Measurements from ENCODE around the gene KLF16. TPM values are rescaled to one million over a fixed set of nuclear protein-coding genes. Genes with fewer than 3 reads are reported as not detected.

The KLF16 gene
- total and polyA plus RNA-seq, 9 of the 15 experiments (the other 6 are each of a cell fraction or from before 2014, with no cell fraction given) = 0.04 to 60.4 (median 6.8) TPM

GRCh38 chr19:1812426-1813191 is 50.8 kb downstream of the KLF16 start (continued):
- TF ChIP-seq ZBTB2 (IDR thresholded peaks at IDR 0.05) (peak; percentile 55; the same call in 1 of the 2 replicates), PATZ1 (CRISPR knock-in tag; IDR thresholded peaks at IDR 0.05; ENCODE audit: borderline replicate concordance) (no peak), CBX5 (IDR thresholded peaks at IDR 0.05; ENCODE audit: borderline replicate concordance, low read depth) (no peak), ZNF253 (CRISPR knock-in tag; conservative IDR thresholded peaks at IDR 0.05) (no peak), HCFC1 (IDR thresholded peaks at IDR 0.05; ENCODE audit: low read depth, low read length) (peak; percentile 6; the same call in 1 of the 2 replicates), ID3 (CRISPR knock-in tag; IDR thresholded peaks at IDR 0.05) (no peak), ID3 (tag; IDR thresholded peaks at IDR 0.05) (no peak), RFX1 (IDR thresholded peaks at IDR 0.05) (no peak), SMAD3 (CRISPR knock-in tag; conservative IDR thresholded peaks at IDR 0.05) (no peak), OTX1 (CRISPR knock-in tag; IDR thresholded peaks at IDR 0.05) (peak; percentile 72; the same call in 1 of the 2 replicates), ZNF133 (CRISPR knock-in tag; IDR thresholded peaks at IDR 0.05) (no peak), LARP7 (IDR thresholded peaks at IDR 0.05) (peak; percentile 73; the same call in 1 of the 2 replicates), RBBP5 (IDR thresholded peaks at IDR 0.05; ENCODE audit: borderline replicate concordance, insufficient read depth, low read length, poor library complexity, severe bottlenecking) (peak; percentile 34), ZNF316 (IDR thresholded peaks at IDR 0.05) (no peak), HDAC1 (IDR thresholded peaks at IDR 0.05) (peak in 1 of 2 experiments; percentile 82; a peak in 2 of 4 replicates), EP300 (IDR thresholded peaks at IDR 0.05; ENCODE audit: low read length) (no peak), ZNF398 (CRISPR knock-in tag; IDR thresholded peaks at IDR 0.05) (no peak), PTTG1 (tag; IDR thresholded peaks at IDR 0.05; ENCODE audit: low read depth) (no peak), HSF4 (CRISPR knock-in tag; IDR thresholded peaks at IDR 0.05; ENCODE audit: borderline replicate concordance) (no peak), NUFIP1 (IDR thresholded peaks at IDR 0.05; ENCODE audit: partially characterized antibody) (no peak), ZNF511 (CRISPR knock-in tag; IDR thresholded peaks at IDR 0.05) (0 out of 2 replicates have a peak, but pooled peaks have one; percentile 42), GABPB2 (CRISPR knock-in tag; conservative IDR thresholded peaks at IDR 0.05) (no peak), NCOA6 (IDR thresholded peaks at IDR 0.05) (no peak), HMG20B (CRISPR knock-in tag; IDR thresholded peaks at IDR 0.05) (no peak)
